Mesothelial cell of epicardium (in vitro differentiated cells): ENCODE data around the gene ABHD4. TPM values are rescaled to one million over a fixed set of nuclear protein-coding genes. Genes with fewer than 3 reads are reported as not detected.

Experiments
- DNase-seq, 2 experiments: peaks; one replicate each; pipeline ENCODE4 v3.0.0; 2021; ENCODE audit warnings: low spot score in 2 of 2; ENCODE audit not compliant: unreplicated experiment in 2 of 2
- H3K27ac Mint-ChIP-seq: 2 replicates; pipeline ENCODE4 v1.8.0; 2021; ENCODE audit warnings: mixed read lengths
- H3K27me3 Mint-ChIP-seq: 2 replicates; pipeline ENCODE4 v1.8.0; 2021; ENCODE audit warnings: low read depth, mixed read lengths
- H3K36me3 Mint-ChIP-seq: 2 replicates; pipeline ENCODE4 v1.8.0; 2021; ENCODE audit warnings: mixed read lengths
- H3K4me1 Mint-ChIP-seq: 2 replicates; pipeline ENCODE4 v1.8.0; 2021; ENCODE audit warnings: mixed read lengths
- H3K4me3 Mint-ChIP-seq: 2 replicates; pipeline ENCODE4 v1.8.0; 2021; ENCODE audit warnings: mild to moderate bottlenecking, moderate library complexity, mixed read lengths
- H3K9me3 Mint-ChIP-seq: 2 replicates; pipeline ENCODE4 v1.8.0; 2021; ENCODE audit warnings: mixed read lengths
- total RNA-seq: library from RNA; stranded (reverse); gene quantifications from 3 replicates; pipeline ENCODE4 v1.2.1, GENCODE V29; 2021
- TF ChIP-seq, protein P1 (sequence below): fragments of 200-600 bp; sonication (generic); IDR thresholded peaks from one replicate; pipeline ENCODE4 v1.5.0; 2021; ENCODE audit warnings: antibody characterized with exemption; ENCODE audit not compliant: unreplicated experiment

ABHD4 gene
- total RNA-seq, 1 donor from 2014 or later: 28.2 TPM

DNA sequence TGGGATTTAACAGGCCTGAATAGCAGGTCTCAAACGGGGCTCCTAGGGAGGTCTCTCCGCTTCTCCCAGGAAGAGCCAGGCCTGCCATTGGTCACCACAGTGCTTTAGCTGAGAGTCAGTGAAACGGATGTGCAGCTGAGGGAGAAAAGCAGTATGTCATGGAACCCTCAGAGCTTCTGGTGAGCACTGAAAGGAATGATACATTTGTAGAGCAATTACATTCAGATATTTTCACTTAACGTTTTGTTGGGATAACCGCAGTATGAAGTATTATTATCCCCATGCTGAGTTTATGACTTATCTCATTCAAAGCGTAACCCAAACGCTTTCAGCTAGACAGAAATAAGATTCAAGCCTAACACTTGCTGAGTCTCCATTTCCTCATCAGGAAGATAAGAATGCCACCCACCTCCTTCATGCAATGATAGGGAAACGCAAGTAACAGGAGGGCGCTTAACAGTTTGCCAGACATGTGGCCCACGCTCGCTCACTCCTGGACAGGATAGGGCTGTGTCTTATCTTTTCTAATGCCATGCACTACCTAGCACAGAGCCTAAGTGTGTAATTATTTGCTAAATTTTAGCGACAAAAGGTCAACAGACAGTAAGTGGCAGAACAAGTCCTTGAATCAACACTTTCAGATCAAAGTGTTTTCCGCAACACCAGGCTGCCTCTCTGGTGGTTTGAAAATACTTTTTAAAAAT, 37.3 kb upstream of the ABHD4 start:
- no peak overlapping the region for H3K27ac Mint-ChIP-seq

DNA sequence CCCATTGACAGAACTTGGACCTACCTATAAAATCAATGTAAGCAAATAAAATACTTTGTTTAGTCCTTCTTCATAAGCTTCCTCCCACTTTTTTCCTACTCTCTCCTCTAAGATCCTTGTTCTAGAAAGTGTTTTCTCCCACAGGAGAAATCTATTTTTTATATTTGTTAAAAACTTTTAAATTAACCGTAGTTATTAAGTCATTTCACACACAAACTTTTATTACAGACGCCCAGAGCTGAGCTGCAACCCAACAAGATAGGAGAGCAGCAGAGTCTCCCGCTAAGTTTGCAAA, 36.8 kb upstream of the ABHD4 start:
- peak overlapping the region; percentile 41 for H3K27ac Mint-ChIP-seq

More for the DNA sequence above, 37.3 kb upstream of the ABHD4 start:
- Mint-ChIP-seq H3K27me3 (no peaks in the 10 kb centered on the region), H3K4me1 (peaks cover 13% of the 10 kb centered on the region), H3K4me3 (no peak overlapping the region), H3K36me3 (peaks cover 6% of the 10 kb centered on the region), H3K9me3 (no peaks in the 10 kb centered on the region)
- no peak for DNase-seq
- TF ChIP-seq, protein P1, sequence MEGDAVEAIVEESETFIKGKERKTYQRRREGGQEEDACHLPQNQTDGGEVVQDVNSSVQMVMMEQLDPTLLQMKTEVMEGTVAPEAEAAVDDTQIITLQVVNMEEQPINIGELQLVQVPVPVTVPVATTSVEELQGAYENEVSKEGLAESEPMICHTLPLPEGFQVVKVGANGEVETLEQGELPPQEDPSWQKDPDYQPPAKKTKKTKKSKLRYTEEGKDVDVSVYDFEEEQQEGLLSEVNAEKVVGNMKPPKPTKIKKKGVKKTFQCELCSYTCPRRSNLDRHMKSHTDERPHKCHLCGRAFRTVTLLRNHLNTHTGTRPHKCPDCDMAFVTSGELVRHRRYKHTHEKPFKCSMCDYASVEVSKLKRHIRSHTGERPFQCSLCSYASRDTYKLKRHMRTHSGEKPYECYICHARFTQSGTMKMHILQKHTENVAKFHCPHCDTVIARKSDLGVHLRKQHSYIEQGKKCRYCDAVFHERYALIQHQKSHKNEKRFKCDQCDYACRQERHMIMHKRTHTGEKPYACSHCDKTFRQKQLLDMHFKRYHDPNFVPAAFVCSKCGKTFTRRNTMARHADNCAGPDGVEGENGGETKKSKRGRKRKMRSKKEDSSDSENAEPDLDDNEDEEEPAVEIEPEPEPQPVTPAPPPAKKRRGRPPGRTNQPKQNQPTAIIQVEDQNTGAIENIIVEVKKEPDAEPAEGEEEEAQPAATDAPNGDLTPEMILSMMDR: no peak

DNA sequence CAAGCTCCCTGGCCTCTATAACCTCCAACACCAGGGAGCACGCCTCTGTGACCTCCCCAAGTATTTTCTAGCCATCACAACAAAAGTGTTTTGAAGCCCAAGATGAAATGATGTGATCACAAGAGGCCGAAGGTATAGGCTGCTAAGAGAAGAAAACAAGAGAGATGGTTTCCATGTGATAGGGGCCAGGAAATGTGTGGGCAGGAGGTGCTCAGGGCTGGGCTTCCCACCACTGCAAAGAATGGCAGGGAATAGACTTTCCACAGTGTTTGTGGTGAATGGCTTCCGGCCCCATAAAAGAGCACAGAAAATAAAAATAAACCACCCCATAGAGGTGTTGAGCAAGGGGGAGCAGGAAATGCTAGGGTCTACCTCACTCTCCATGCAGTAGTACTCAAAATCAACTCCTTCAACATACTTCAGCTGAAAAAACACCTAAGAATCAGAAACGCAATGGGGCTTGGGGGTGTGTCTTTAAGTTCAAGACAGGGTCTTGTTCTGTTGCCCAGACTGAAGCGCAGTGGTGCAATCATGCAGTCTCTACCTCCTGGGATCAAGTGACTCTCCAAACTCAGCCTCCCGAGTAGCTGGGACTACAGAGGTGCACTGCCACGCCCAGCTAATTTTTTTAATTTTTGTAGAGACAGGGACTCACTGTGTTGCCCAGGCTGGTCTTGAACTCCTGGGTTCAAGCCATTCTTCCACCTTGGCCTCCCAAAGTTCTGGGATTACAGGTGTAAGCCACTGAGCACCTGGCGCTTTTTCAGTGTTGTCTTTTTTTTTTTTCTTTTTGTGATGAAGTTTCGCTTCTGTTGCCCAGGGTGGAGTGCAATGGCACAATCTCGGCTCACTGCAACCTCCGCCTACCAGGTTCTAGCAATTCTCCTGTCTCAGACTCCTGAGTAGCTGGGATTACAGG, 36.2 kb upstream of the ABHD4 start:
- Mint-ChIP-seq H3K27ac (peak overlapping the region; percentile 41), H3K4me1 (peaks cover 11% of the 10 kb centered on the region)
- DNase-seq: no peak

More for the DNA sequence above, 36.8 kb upstream of the ABHD4 start:
- H3K4me3 Mint-ChIP-seq: no peak overlapping the region
- no peak for DNase-seq
- H3K9me3 Mint-ChIP-seq: no peaks in the 10 kb centered on the region
- H3K36me3 Mint-ChIP-seq: peaks cover 6% of the 10 kb centered on the region
- H3K4me1 Mint-ChIP-seq: peaks cover 13% of the 10 kb centered on the region
- H3K27me3 Mint-ChIP-seq: no peaks in the 10 kb centered on the region
- TF ChIP-seq, protein P1: no peak

DNA sequence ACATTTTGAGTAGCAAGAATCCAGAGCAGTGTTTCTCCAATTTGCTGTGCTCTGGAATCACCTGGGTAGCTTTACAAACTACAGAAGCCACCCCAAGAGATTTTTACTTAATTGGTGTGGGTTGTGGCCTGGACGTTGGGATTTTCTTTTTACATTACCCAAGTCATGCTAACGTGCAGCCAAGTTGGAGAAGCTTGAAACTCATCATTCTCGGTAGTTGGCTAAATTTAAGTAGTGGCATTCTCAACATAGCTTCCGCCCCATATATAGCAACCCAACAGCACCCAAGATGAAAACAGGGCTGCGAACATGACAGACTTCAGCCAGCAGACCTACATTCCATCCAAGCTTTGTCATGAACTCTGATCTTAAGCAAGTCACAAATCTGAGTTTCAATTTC, 34.1 kb upstream of the ABHD4 start:
- no peak overlapping the region for H3K27ac Mint-ChIP-seq
- H3K36me3 Mint-ChIP-seq: peaks cover 11% of the 10 kb centered on the region
- no peaks in the 10 kb centered on the region for H3K9me3 Mint-ChIP-seq
- no peaks in the 10 kb centered on the region for H3K27me3 Mint-ChIP-seq
- peaks cover 6% of the 10 kb centered on the region for H3K4me1 Mint-ChIP-seq
- H3K4me3 Mint-ChIP-seq: no peak overlapping the region
- TF ChIP-seq, protein P1: no peak
- DNase-seq: no peak

More for the DNA sequence above, 36.2 kb upstream of the ABHD4 start:
- H3K36me3 Mint-ChIP-seq: peaks cover 6% of the 10 kb centered on the region
- no peak overlapping the region for H3K4me3 Mint-ChIP-seq
- H3K27me3 Mint-ChIP-seq: no peaks in the 10 kb centered on the region
- TF ChIP-seq, protein P1: no peak
- no peaks in the 10 kb centered on the region for H3K9me3 Mint-ChIP-seq

DNA sequence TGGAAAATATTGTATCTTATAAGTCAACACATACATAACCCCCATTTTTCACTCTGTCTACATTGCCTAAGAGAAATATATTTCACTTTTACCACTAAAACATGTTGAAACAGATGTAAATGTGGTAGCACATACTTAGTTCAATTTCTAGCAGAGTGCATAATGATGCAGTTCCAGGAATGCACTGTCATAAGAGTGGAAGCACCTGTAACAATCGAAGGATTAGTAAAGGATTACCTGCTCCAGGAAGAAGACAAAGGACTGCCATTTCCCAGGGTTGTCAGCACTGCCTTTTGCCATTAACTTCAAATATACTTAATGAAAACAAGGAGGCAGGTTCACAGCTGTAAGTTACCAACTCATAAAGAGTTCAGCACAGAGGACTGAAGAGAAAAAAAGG, 33.6 kb upstream of the ABHD4 start:
- peaks cover 3% of the 10 kb centered on the region for H3K4me1 Mint-ChIP-seq
- H3K36me3 Mint-ChIP-seq: peaks cover 13% of the 10 kb centered on the region
- TF ChIP-seq, protein P1: no peak
- no peaks in the 10 kb centered on the region for H3K27me3 Mint-ChIP-seq
- DNase-seq: no peak
- no peak overlapping the region for H3K27ac Mint-ChIP-seq
- no peaks in the 10 kb centered on the region for H3K9me3 Mint-ChIP-seq
- H3K4me3 Mint-ChIP-seq: no peak overlapping the region
